SK-N-SH (cell line): ENCODE measurements around the gene GJD3. TPM values are rescaled to one million over a fixed set of nuclear protein-coding genes. Genes with fewer than 3 reads are reported as not detected.

Experiments used
- CTCF ChIA-PET: fragments of 300-600, 350-600 bp; formaldehyde crosslinking; extraction: SDS; loops from one replicate; lab custom pipeline; 2021; lab: Yijun Ruan, JAX
- POLR2A ChIA-PET: fragments of 350-600 bp; sonication (Branson Sonifier 250); formaldehyde crosslinking; extraction: SDS; loops from one replicate; lab custom pipeline; 2020; ENCODE audit warnings: antibody characterized with exemption, inconsistent platforms; lab: Yijun Ruan, JAX
- DNase-seq: peaks from one replicate; pipeline ENCODE4 v3.0.0; 2012
- H2AFZ ChIP-seq: fragments of 200-600 bp; sonication (generic); 2 replicates; pipeline ENCODE4 v1.8.1; 2016; ENCODE audit warnings: antibody characterized with exemption, mild to moderate bottlenecking, low read depth
- H3F3A ChIP-seq: fragments of 200-600 bp; sonication (generic); replicated peaks from 2 replicates; pipeline ENCODE3; 2016; ENCODE audit warnings: antibody characterized with exemption, mild to moderate bottlenecking; ENCODE audit not compliant: insufficient read depth
- H3K27ac ChIP-seq, 2 experiments: fragments of 200-500 bp in 1 of 2; fragments of 200-600 bp in 1 of 2; sonication (Bioruptor generic) in 1 of 2; sonication (generic), shearing (Covaris generic) in 1 of 2; 2 replicates each; pipeline versions ENCODE4 v1.5.1 to v1.6.1; 2014 to 2016; ENCODE audit warnings: low read depth in 2 of 2, inconsistent platforms in 1 of 2, low read length in 1 of 2, mild to moderate bottlenecking in 1 of 2, mixed read lengths in 1 of 2
- H3K27me3 ChIP-seq: fragments of 200-600 bp; sonication (generic), shearing (Covaris generic); 2 replicates; pipeline ENCODE4 v1.6.1; 2016; ENCODE audit warnings: mixed run types; ENCODE audit not compliant: insufficient read depth
- H3K36me3 ChIP-seq, 2 experiments: fragments of 200-500 bp in 1 of 2; fragments of 200-600 bp in 1 of 2; sonication (Bioruptor generic) in 1 of 2; sonication (generic) in 1 of 2; replicated peaks in 1 of 2; 2 replicates each; pipeline versions ENCODE3 to v1.5.1; 2014 to 2016; ENCODE audit warnings: low read length in 1 of 2, mild to moderate bottlenecking in 1 of 2; ENCODE audit not compliant: insufficient read depth in 2 of 2, control insufficient read depth in 1 of 2
- H3K4me1 ChIP-seq, 2 experiments: fragments of 200-500 bp in 1 of 2; fragments of 200-600 bp in 1 of 2; sonication (Bioruptor generic) in 1 of 2; sonication (generic), shearing (Covaris generic) in 1 of 2; 2 replicates each; pipeline versions ENCODE4 v1.5.1 to v1.6.1; 2014 to 2016; ENCODE audit warnings: low read depth in 1 of 2, low read length in 1 of 2, mixed run types in 1 of 2; ENCODE audit not compliant: insufficient read depth in 2 of 2, control insufficient read depth in 1 of 2
- H3K4me2 ChIP-seq: fragments of 200-600 bp; sonication (generic), shearing (Covaris generic); 2 replicates; pipeline ENCODE4 v1.6.1; 2017; ENCODE audit warnings: mixed run types
- H3K4me3 ChIP-seq, 2 experiments: fragments of 200-500 bp in 1 of 2; fragments of 200-600 bp in 1 of 2; sonication (Bioruptor generic) in 1 of 2; sonication (generic), shearing (Covaris generic) in 1 of 2; 2 replicates each; pipeline versions ENCODE4 v1.5.1 to v1.8.1; 2014 to 2016; ENCODE audit warnings: low read depth in 2 of 2, inconsistent platforms in 1 of 2, low read length in 1 of 2, mild to moderate bottlenecking in 1 of 2, mixed read lengths in 1 of 2, moderate library complexity in 1 of 2
- H3K79me2 ChIP-seq: fragments of 200-600 bp; sonication (generic); 2 replicates; pipeline ENCODE4 v1.8.1; 2017; ENCODE audit warnings: mild to moderate bottlenecking; ENCODE audit not compliant: insufficient read depth
- H3K9ac ChIP-seq: fragments of 200-600 bp; sonication (generic); 2 replicates; pipeline ENCODE4 v1.6.1; 2017; ENCODE audit warnings: mixed run types
- H3K9me2 ChIP-seq: fragments of 200-600 bp; sonication (generic); 2 replicates; pipeline ENCODE4 v1.6.1; 2017; ENCODE audit warnings: mixed run types
- H3K9me3 ChIP-seq: fragments of 200-600 bp; sonication (generic); 2 replicates; pipeline ENCODE4 v1.6.1; 2017; ENCODE audit warnings: mixed run types, mild to moderate bottlenecking, moderate library complexity
- H4K20me1 ChIP-seq: fragments of 200-600 bp; sonication (generic); 2 replicates; pipeline ENCODE4 v1.6.1; 2017; ENCODE audit warnings: mild to moderate bottlenecking, mixed run types; ENCODE audit not compliant: insufficient read depth
- CHD2 ChIP-seq: fragments of 150-350 bp; IDR thresholded peaks from 2 replicates; pipeline ENCODE4 v1.6.1; 2018; ENCODE audit warnings: low read length; ENCODE audit not compliant: partially characterized antibody
- EP300 ChIP-seq, 2 experiments: IDR thresholded peaks; 2 replicates each; pipeline versions ENCODE4 v1.4.0 to v1.6.1; 2012; ENCODE audit warnings: borderline replicate concordance in 1 of 2, low read depth in 1 of 2, low read length in 1 of 2
- EZH2phosphoT487 ChIP-seq: fragments of 200-600 bp; sonication (generic); IDR thresholded peaks from 2 replicates; pipeline ENCODE4 v1.6.1; 2017; ENCODE audit warnings: low read depth, mixed run types, mild to moderate bottlenecking, antibody characterized with exemption, moderate library complexity, borderline replicate concordance
- FOSL2 ChIP-seq: IDR thresholded peaks from 2 replicates; pipeline ENCODE4 v1.4.0; 2012; ENCODE audit warnings: low read depth, mild to moderate bottlenecking, moderate library complexity, borderline replicate concordance
- FOXJ3 ChIP-seq: sonication (generic); formaldehyde crosslinking; IDR thresholded peaks from 2 replicates; pipeline ENCODE4 v1.5.1; 2020; ENCODE audit warnings: mild to moderate bottlenecking, missing genetic modification reagents
- FOXM1 ChIP-seq: IDR thresholded peaks from 2 replicates; pipeline ENCODE4 v1.4.0; 2012; ENCODE audit warnings: low read depth, mild to moderate bottlenecking
- JUND ChIP-seq: IDR thresholded peaks from 2 replicates; pipeline ENCODE4 v1.4.0; 2012
- MXI1 ChIP-seq: IDR thresholded peaks from 2 replicates; pipeline ENCODE4 v1.6.1; 2012; ENCODE audit warnings: mild to moderate bottlenecking, low read depth, low read length, improper control_type of control experiment
- POLR2AphosphoS5 ChIP-seq: IDR thresholded peaks from 2 replicates; pipeline ENCODE4 v1.6.1; 2012; ENCODE audit warnings: low read depth, low read length
- RAD21 ChIP-seq: IDR thresholded peaks from 2 replicates; pipeline ENCODE4 v1.6.1; 2012; ENCODE audit warnings: mild to moderate bottlenecking, low read length
- RCOR1 ChIP-seq: fragments of 150-350 bp; IDR thresholded peaks from 2 replicates; pipeline ENCODE4 v1.6.1; 2017; ENCODE audit warnings: antibody characterized with exemption, low read length
- RFX5 ChIP-seq: IDR thresholded peaks from 2 replicates; pipeline ENCODE4 v1.6.1; 2012; ENCODE audit warnings: mild to moderate bottlenecking, improper control_type of control experiment, low read length
- RXRA ChIP-seq: IDR thresholded peaks from 2 replicates; pipeline ENCODE4 v1.4.0; 2012; ENCODE audit warnings: low read depth, mild to moderate bottlenecking, borderline replicate concordance
- SIN3A ChIP-seq: IDR thresholded peaks from 2 replicates; pipeline ENCODE4 v1.6.1; 2012; ENCODE audit warnings: low read depth, mild to moderate bottlenecking, low read length, moderate library complexity, borderline replicate concordance
- SMC3 ChIP-seq: IDR thresholded peaks from 2 replicates; pipeline ENCODE4 v1.6.1; 2012; ENCODE audit warnings: low read depth, low read length, improper control_type of control experiment
- YY1 ChIP-seq: IDR thresholded peaks from 2 replicates; pipeline ENCODE4 v1.4.0; 2012; ENCODE audit warnings: low read depth, mild to moderate bottlenecking
- WGBS: methylation state at CpG from one replicate; pipeline ENCODE4 v1.1.6; 2017; ENCODE audit warnings: low lambda C conversion rate; 5-methylcytosine and 5-hydroxymethylcytosine counted together
- polyA plus RNA-seq, 3 experiments: library from polyadenylated mRNA; depleted of rRNA; stranded (reverse); fragments of >200 nt; gene quantifications; 2 replicates each; pipeline ENCODE4 v1.2.3, GENCODE V29; 2012
- TF ChIP-seq, protein P1 (sequence below): IDR thresholded peaks from 2 replicates; pipeline ENCODE4 v1.4.0; 2012; ENCODE audit warnings: low read depth
- TF ChIP-seq, protein P2 (sequence below): IDR thresholded peaks from 2 replicates; pipeline ENCODE4 v1.4.0; 2012; ENCODE audit warnings: low read depth, borderline replicate concordance
- TF ChIP-seq, protein P3 (sequence below): IDR thresholded peaks from 2 replicates; pipeline ENCODE4 v1.6.1; 2012; ENCODE audit warnings: mild to moderate bottlenecking, low read depth, low read length, moderate library complexity
- TF ChIP-seq, protein P4 (sequence below): fragments of 150-350 bp; IDR thresholded peaks from 2 replicates; pipeline ENCODE4 v1.6.1; 2016; ENCODE audit warnings: mild to moderate bottlenecking, low read depth, low read length
- TF ChIP-seq, protein P5 (sequence below): fragments of 200-600 bp; sonication (generic); IDR thresholded peaks from 2 replicates; pipeline ENCODE4 v1.6.1; 2017; ENCODE audit warnings: antibody characterized with exemption, mild to moderate bottlenecking, moderate library complexity

Gene GJD3
- polyA plus RNA-seq, 1 of the 3 experiments (the other 2 are of a cell fraction) = not detected

DNA sequence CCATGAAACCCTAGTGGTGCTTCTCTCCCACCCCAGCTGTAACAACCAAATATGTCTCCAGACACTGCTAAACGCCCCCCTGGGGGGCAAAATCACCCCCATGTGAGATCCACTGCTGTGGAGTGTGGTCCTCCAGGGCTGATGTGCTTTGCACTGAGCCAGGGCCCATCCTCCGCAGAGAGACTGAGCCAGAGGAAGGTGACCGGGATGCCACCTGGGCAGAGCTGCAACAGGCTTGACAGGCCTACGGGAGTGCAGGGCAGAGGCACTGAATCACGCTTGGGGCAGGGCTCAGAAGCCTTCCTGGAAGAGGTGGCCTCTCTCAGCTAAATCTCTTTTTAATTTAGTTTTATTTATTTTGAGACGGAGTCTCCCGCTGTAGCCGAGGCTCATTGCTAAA, 4.4 kb downstream of the GJD3 start (continued):
- TF ChIP-seq, protein P1, sequence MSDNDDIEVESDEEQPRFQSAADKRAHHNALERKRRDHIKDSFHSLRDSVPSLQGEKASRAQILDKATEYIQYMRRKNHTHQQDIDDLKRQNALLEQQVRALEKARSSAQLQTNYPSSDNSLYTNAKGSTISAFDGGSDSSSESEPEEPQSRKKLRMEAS = no peak
- TF ChIP-seq FOXJ3 (no peak), EZH2phosphoT487 (no peak), FOXM1 (no peak), JUND (no peak), RXRA (no peak), RFX5 (no peak), MXI1 (no peak), SIN3A (no peak)

DNA sequence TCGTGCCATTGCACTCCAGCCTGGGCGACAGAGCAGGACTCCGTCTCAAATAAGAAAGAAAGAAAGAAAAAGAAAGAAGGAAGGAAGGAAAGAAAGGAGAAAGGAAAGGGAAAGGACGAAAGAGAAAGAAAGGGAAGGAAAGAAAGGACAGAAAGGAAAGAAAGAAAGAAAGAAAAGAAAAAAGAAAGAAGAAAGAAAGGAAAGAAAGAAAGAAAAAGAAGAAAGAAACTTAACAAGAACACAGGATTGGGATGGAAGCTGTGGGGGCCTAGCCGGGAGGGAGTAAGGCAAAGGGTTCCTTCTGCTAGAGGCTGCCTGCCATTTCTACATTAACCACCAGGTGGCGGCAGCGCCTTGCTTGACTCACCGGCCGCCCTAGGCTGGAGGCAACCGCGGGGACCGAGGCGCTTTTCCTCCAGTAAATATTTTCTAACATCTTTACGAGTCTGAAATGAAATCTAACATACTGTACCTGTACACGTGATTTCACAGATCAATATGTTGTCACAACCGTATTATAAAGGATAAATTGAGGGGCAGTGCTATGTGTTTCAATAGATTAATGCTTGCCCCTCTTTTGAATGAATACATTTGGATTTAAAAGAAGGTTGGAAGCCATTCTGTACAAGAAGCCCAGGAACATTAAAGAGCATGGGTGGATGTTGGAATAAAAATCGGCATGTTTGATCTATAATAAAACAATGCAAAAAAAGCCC, 6.1 kb downstream of the GJD3 start:
- H3K9me3 ChIP-seq = no peaks in the 10 kb centered on the region
- peaks cover 29% of the 10 kb centered on the region for H3F3A ChIP-seq
- H3K27ac ChIP-seq = peak overlapping the region in 1 of 2 experiments; percentile 49; a peak in 2 of 4 replicates
- no peaks in the 10 kb centered on the region; the same call in 1 of the 2 replicates for H3K79me2 ChIP-seq
- 14% methylated on average over 15 of the region's 17 CpGs for WGBS
- H3K9me2 ChIP-seq = no peaks in the 10 kb centered on the region
- H3K27me3 ChIP-seq = no peaks in the 10 kb centered on the region
- 0 out of 2 replicates have a peak, but pooled peaks cover 6% of the 10 kb centered on the region for H4K20me1 ChIP-seq
- H3K4me3 ChIP-seq = peak overlapping the region in 1 of 2 experiments; percentile 50; a peak in 1 of 4 replicates
- H3K36me3 ChIP-seq = peaks cover 10 to 32% of the 10 kb centered on the region in 2 experiments
- H3K9ac ChIP-seq = no peak overlapping the region
- peaks cover 6 to 35% of the 10 kb centered on the region in 2 experiments; a peak in 2 of 4 replicates for H3K4me1 ChIP-seq
- CTCF ChIA-PET = interaction anchor here (0.7 to 57.6 kb wide), 28 partner anchors 9 to 261 kb away, joined by 3 to 1706 read pairs (median 6); partner anchors contain the start of genes CCR7, CDC6, RARA and TOP2A
- 0 out of 2 replicates have a peak overlapping the region, but pooled peaks have one; percentile 36 for H2AFZ ChIP-seq
- peak; percentile 92 for DNase-seq
- POLR2A ChIA-PET = interaction anchor here (0.6 to 1.3 kb wide), 4 partner anchors 34 to 58 kb away, joined by 3 to 4 read pairs (median 4); no protein-coding TSS in a partner anchor
- H3K4me2 ChIP-seq = peak overlapping the region; percentile 52; the same call in 1 of the 2 replicates
- TF ChIP-seq CHD2 (peak; percentile 25), YY1 (no peak), FOSL2 (peak; percentile 11; the same call in 1 of the 2 replicates), RAD21 (peak; percentile 92), FOXM1 (no peak), SMC3 (peak; percentile 94), EP300 (IDR thresholded peaks at IDR 0.05; ENCODE audit: borderline replicate concordance in 1 of 2, low read depth in 1 of 2, low read length in 1 of 2) (no peak), RFX5 (no peak), SIN3A (no peak), POLR2AphosphoS5 (no peak), RCOR1 (0 out of 2 replicates have a peak, but pooled peaks have one; percentile 24)
- TF ChIP-seq, protein P2, sequence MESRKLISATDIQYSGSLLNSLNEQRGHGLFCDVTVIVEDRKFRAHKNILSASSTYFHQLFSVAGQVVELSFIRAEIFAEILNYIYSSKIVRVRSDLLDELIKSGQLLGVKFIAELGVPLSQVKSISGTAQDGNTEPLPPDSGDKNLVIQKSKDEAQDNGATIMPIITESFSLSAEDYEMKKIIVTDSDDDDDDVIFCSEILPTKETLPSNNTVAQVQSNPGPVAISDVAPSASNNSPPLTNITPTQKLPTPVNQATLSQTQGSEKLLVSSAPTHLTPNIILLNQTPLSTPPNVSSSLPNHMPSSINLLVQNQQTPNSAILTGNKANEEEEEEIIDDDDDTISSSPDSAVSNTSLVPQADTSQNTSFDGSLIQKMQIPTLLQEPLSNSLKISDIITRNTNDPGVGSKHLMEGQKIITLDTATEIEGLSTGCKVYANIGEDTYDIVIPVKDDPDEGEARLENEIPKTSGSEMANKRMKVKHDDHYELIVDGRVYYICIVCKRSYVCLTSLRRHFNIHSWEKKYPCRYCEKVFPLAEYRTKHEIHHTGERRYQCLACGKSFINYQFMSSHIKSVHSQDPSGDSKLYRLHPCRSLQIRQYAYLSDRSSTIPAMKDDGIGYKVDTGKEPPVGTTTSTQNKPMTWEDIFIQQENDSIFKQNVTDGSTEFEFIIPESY = no peak
- TF ChIP-seq, protein P3, sequence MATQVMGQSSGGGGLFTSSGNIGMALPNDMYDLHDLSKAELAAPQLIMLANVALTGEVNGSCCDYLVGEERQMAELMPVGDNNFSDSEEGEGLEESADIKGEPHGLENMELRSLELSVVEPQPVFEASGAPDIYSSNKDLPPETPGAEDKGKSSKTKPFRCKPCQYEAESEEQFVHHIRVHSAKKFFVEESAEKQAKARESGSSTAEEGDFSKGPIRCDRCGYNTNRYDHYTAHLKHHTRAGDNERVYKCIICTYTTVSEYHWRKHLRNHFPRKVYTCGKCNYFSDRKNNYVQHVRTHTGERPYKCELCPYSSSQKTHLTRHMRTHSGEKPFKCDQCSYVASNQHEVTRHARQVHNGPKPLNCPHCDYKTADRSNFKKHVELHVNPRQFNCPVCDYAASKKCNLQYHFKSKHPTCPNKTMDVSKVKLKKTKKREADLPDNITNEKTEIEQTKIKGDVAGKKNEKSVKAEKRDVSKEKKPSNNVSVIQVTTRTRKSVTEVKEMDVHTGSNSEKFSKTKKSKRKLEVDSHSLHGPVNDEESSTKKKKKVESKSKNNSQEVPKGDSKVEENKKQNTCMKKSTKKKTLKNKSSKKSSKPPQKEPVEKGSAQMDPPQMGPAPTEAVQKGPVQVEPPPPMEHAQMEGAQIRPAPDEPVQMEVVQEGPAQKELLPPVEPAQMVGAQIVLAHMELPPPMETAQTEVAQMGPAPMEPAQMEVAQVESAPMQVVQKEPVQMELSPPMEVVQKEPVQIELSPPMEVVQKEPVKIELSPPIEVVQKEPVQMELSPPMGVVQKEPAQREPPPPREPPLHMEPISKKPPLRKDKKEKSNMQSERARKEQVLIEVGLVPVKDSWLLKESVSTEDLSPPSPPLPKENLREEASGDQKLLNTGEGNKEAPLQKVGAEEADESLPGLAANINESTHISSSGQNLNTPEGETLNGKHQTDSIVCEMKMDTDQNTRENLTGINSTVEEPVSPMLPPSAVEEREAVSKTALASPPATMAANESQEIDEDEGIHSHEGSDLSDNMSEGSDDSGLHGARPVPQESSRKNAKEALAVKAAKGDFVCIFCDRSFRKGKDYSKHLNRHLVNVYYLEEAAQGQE = no peak
- TF ChIP-seq, protein P4, sequence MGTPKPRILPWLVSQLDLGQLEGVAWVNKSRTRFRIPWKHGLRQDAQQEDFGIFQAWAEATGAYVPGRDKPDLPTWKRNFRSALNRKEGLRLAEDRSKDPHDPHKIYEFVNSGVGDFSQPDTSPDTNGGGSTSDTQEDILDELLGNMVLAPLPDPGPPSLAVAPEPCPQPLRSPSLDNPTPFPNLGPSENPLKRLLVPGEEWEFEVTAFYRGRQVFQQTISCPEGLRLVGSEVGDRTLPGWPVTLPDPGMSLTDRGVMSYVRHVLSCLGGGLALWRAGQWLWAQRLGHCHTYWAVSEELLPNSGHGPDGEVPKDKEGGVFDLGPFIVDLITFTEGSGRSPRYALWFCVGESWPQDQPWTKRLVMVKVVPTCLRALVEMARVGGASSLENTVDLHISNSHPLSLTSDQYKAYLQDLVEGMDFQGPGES = no peak
- TF ChIP-seq, protein P5, sequence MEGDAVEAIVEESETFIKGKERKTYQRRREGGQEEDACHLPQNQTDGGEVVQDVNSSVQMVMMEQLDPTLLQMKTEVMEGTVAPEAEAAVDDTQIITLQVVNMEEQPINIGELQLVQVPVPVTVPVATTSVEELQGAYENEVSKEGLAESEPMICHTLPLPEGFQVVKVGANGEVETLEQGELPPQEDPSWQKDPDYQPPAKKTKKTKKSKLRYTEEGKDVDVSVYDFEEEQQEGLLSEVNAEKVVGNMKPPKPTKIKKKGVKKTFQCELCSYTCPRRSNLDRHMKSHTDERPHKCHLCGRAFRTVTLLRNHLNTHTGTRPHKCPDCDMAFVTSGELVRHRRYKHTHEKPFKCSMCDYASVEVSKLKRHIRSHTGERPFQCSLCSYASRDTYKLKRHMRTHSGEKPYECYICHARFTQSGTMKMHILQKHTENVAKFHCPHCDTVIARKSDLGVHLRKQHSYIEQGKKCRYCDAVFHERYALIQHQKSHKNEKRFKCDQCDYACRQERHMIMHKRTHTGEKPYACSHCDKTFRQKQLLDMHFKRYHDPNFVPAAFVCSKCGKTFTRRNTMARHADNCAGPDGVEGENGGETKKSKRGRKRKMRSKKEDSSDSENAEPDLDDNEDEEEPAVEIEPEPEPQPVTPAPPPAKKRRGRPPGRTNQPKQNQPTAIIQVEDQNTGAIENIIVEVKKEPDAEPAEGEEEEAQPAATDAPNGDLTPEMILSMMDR = peak; percentile 95
